Suppressor macrophage treated with lipopolysaccharide for 4 hours (primary cell): ENCODE results near the gene PPP2R2C.

Experiments
- DNase-seq: peaks from one replicate; pipeline ENCODE4 v3.0.0-alpha.2; 2020

Gene PPP2R2C

DNA sequence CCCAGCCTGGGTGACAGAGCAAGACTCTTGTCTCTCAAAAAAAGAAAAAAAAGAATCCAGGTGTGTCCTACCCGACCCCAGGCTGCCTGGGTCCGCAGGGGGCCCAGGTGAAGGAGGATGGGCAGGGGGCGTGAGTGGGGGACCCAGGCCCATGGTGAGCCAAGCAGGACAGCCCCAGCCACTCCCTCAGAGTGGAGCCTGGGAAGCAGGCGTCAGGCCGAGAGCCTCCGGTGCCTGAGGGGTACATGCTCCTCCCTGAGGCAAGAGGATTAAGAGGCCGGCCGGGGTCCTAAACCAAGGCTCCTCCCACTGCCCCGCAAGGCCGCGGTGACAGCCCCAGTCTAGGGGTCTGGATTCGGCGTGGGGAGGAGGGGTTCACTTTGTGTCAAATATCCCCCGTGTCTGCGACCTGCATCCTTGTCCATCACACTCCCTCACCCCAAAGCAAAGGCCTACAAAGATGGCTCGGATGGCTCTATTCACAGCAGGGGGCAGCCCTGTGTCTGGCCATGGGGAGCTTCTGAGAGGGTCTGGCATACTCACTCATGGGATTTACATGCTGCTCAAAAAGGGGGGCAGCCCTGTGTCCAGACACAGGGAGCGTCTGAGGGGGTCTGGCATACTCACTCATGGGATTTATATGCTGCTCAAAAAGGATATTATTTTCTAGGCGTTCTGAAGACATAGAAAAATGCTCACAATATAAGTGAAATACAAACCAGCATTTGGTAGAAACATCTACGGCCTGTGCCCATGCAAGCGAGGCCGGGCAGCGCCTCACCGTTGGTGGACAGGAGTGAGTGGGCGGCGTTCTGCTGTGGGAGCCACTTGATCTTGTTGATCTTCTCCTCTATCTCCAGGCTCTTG lies 94.6 kb downstream of the PPP2R2C start:
- no peak for DNase-seq

DNA sequence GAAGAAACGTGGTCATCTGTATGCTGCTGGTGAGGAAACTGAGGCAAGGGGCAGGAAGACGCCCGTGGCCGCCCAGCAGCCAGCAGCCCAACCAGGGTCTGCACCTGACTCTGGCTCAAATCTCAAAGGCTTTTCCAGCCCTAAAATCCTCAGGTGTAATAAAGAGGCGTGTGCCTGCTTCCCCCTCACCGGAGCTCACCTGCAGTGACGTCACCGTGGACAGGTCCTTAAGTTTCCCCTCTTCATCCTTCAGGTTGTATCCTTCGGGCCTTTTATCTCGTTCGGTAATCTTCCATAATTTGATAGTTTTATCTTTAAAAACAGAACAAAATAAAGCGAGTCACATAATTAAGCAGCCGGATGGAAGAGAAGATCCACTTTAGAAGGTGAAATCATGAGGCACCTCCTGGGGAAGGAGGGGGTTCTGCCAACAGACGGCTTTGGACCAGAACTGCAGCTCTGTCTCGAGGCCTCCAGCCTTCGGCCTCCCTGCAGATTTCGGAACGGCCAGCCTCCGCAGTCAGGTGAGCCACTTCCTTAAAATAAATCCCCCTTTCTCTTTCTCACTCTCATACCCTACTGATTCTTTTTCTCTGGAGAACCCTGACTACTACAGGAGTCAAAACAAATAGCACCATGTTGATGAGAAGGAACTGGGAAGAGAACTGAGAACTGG lies 96.7 kb downstream of the PPP2R2C start:
- no peak for DNase-seq

DNA sequence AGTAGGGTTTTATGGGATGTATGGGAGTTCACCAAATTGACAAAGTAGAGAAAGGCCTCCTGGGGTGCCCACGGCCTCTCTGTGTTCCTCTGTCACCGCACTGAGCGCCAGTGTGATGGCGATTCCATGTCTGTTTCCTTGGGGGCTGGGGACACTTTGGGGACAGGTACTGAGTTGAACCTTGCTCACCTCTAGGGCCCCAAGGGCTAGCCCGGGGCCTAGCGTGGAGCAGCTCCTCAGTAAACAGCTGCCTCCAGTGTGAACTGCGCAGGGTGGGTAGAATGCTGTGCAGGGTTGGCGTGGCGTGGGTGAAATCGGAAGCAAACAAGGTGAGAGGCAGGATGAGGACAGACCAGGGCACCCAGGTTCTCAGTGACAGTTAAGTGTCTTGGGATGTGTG lies 97.8 kb downstream of the PPP2R2C start:
- no peak for DNase-seq

DNA sequence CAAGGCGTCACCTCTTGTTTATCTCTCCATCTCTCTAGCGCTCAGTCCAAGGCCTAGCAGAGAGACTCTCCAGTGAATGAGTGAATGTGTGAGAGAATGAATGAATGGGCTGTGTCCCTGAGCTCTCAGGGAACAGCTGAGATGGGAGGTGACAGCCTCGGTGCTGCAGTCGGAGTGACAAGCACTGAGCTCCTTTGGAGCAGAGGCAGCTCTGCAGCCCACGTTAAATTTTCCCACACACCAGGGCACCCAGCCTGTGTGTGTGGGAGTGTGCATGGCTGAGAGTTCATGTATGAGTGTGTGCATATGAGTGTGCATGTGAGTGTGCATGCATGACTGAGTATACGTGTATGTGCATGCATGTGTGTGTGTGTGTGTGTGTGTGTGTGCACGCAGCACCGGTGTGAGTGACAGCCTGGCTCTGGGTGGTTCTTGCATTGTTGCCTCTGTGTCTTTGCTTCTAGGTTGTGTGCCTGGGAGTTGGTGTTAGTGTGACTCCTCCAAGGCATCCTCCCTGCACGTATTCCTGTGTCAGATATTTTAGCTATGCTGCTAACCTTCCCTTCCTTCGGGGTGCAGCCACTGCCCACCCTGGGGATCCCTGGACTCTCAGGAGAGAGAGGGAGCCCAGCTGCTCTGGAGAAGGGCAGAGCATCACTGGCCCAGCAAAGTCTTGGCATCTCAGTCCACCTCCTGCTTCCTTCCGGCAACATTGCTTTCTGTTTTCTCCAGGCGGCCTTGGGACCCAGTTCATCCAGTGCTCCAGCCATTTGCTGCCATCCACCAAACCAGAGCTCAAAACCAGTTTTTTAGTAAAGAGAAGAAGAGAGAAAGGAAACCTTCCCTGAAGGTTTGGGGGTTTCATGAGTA lies 98.6 kb downstream of the PPP2R2C start:
- DNase-seq, result no peak

DNA sequence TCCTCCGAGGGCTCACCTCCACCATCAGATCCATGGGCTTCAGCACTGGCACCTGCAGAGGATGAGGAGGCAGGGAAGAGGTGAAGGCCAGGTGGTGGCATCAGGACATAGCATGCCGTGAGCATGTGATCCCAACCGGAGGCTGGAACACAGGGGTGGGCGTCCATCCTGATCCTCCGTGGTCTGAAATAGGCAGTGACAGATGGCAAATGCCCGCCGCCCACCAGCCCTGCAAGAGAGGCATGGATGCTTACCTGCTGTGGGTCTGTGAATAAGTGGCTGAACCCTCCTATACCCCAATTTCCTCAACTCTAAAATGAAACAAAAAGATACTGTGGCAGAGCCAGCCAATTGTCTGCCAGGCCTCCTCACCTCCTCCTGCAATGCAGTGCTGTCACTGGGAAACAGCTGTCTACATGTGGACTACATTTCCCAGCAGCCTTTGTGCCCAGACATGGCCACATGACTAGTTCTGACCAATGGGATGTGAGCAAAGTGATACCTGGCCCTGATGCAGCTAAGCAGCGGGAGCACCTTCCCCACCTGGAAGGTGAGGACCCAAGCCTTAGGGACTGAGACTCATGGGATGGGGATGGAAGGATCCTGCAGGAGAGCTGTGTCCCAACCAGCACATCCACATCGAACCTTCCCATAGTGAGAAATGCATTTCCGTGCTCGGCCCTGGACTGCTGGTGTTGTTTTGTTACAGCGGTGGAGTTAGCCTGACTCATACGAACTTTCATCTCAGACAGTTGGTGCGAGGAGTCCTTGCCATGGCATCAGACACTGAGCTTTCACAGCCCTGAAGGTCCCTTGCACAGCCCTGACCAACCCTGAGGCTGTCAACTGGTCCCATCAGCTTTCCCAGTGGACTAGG lies 99.5 kb downstream of the PPP2R2C start:
- peak; percentile 17 for DNase-seq

DNA sequence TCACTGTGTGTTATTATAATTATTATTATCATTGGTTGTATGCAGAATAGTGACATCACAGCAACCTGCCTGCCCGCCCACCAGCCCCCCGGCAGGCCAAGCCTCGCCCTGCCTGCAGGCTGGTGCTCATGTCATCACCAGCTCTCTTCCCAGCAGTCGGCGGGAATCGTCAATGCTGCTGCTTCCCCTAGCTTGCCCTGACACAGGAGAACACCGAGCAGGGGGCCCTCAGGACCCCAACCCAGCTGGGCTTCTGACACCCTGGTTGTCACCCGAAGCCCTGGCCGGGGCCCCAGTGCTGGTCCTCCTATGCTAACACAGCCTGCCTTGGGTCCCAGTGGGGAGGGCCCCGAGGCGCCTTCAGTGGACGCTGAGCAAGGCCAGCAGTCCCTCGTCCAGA lies 100.6 kb downstream of the PPP2R2C start:
- DNase-seq, result no peak

DNA sequence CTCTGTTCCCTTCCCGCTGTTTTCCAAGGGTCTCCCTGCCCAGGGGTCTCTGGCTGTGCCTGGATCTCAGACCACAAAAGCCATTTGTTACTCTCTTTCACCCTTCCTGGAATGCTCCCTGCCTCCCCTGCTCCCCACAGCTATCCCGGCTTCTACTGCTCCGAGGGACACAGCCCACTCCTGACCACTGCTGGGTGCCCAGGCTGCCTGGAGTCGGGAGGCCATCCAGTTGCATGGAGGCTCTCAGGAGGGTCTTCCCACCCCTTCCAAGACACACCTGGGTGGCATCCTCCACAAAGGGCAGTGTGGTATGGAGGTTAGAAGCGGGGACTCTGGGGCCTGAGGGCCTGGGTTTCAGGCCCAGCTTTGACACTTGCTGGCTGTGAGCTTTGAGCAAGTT lies 101.1 kb downstream of the PPP2R2C start:
- no peak for DNase-seq

DNA sequence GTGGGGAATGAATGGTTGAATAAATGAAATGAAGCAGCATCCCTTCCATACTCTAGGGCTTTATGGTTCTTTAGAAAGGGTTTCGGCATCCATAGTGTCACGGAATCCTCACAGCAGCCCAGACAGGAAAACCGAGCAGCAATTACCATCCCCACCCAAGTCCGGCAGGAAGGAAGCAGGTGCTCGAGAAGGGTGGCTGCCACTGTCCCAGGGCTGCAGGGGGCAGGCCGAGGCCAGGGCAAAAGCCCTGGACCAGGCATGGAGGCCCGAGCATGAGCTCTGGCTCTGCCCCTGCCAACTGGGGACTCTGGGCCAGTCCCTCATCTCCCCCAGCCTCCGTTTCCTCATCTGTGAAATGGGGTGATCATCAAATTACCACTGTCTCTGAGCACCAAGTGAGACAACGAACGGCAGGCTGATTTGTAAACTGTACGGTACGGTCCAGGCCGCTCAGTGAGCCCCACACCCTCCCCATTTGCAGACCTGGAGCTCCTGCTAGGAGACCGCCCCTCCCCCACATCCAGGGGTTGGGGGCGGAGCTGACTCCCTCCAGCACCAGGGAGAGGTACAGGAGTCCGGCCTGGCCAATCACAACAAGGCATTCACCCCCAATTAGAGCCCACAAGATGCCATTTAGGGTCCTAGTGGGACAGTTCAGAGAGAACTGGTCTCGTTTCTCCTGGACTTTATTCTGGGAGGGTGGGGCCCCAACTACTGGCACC lies 102.3 kb downstream of the PPP2R2C start:
- DNase-seq, result no peak

DNA sequence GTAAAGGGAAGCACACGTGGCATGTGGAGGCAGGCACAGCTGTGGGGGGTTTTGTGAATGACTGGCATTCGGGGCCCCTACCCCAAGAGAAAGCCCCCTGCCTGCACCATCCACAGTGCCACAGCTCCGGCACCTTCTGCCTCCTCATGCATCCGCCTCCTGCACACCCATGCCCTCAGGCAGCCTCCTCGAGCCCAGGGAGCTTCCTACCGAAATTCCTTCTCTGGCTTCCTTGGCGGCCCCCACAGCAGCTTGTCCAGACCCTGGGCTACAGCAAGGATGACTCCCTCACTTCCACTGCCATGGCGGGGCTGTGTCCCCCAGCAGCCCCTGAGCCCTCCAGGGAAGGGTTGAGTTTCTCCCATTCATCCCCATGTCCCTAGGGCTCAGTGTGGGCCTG lies 102.9 kb downstream of the PPP2R2C start:
- no peak for DNase-seq

DNA sequence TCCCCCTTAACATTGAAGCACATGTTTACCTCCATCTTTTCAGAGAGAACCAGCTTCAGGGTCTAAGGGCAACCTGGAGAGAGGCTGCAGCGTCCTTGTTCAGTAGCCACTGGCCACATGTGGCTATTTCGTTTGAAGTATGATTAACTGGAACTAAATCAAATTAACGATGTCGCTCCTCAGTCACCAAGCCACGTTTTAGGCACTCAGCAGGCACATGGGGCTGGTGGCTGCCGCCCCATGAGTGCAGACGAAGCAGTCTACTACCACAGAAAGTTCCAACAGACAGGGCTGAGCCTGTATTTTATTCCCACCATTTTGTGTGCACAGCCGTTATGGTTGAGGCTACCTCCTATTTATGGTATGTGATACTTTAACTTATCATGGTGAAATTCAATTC lies 103.4 kb downstream of the PPP2R2C start:
- DNase-seq, result no peak

DNA sequence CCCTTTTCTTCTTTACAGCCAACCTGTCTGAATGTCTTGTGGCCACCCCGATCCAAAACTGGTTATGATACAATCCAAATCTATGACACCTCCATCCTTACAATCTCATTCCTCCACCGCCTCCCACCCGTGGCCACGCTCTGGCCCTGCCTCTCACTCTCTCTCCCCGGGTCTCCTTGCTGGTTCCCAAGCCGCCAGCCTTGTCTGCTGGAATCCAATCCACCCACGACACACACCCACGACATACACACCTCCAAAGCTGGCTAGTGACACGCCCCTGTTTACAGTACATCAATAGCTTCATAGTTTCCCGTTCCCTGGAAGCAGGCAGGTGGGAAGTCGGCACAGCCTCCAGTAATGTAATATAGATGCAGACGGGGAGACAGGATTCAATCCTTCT lies 103.8 kb downstream of the PPP2R2C start:
- no peak for DNase-seq

DNA sequence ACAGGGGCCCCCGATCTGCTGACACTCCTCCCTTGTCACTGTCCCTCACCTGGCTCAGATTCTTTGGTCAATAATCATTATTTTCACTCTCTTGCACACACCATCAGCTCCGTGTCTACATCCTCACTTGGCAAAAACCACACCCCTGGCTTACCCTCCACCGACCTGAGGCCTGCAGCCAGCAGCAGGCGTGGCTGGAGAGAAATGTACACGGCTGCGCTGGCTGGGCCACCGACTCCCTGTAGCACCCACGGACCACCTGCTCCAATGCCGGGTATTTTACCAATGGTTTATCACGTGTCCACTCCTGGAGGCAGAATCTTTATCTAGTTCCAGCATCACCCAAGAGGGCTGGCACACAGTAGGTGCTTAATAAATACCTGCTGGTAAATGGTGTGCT lies 104.3 kb downstream of the PPP2R2C start:
- DNase-seq, result no peak

DNA sequence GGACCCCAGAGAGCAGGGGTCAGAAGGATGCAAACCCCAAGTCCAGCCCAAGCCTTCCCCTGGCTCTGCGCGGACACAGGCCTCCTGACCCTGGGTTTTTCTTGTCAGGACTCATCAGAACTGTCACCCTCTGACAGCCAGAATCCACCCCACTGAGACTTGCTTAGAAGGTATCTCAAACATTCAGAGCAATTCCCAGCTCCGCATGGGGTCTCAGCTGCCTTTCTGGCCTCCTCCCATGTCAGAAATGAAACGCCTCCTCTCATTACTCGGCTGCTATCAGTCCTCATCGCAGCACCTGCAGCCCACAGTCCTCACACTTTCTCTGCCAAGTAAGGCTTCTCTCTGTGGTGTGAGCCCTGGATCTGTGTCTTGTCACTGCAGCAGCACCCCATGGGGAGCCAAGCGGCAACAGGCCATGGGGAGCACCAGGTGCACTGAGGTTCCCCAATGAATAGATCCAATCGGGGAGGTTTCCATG lies 105.0 kb downstream of the PPP2R2C start:
- DNase-seq, result no peak

DNA sequence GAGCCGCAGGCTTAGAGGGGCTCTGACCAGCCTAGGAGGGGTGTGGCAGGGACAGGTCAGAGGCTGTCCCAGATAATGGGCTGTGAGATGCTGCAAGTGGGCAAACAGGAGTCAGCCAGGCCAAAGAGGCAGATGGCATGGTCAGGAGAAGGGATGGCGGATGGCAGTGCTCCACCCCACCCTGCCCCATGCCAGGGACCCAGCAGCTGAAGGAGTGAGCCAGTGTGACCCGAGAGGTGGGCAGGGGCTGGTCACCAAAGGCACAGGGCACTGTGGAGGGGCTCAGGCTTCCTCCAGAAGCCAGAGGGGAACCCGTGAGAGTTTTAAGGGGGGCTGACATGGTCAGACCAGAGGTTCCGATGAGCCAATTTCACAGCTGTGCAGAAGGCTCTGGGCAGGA lies 105.8 kb downstream of the PPP2R2C start:
- DNase-seq, result no peak

DNA sequence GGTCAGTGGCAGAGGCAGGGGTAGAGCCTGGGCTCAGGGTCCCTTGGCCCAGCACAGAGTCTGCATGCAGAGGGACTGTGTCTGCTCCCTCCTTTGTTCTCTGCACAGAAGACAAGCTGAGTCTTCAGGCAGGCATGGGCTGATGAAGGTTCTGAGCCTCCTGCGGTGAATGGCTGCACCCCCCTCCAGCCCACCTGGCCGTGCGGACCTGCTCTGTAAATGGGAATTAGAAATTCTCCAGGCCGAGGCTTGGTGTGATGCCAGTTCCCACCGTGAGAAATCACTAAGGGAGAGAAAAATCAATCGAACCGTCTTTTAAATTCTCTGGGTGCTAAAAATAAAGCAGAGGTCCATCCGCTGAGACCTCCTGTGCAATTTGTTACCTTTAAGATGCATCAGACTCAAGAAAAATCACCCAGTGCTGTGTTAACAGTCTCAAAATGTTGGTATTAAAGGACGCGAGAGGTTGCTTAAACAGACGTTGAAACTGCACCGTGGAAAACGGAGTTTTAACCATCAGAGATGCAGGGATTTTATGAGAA lies 106.8 kb downstream of the PPP2R2C start:
- DNase-seq, result no peak

DNA sequence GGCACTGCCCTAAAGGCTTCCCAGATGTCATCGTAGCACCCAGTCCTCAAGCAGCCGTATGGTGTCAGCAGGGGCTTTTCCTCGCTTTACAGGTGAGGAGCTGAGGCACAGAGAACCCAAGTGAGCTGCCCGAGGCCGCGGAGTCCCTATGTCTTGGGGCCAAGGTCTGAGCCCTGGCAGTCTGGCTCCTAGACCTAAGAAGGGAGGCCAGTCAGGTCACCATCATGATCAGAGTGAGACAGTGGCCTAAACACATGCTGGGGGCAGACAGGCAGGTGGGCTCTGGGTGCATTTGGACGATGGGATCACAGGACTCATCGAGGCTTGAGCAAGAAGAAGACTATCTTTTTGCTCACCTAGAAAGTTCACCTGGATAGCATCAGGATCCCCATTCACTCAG lies 107.8 kb downstream of the PPP2R2C start:
- DNase-seq, result no peak

DNA sequence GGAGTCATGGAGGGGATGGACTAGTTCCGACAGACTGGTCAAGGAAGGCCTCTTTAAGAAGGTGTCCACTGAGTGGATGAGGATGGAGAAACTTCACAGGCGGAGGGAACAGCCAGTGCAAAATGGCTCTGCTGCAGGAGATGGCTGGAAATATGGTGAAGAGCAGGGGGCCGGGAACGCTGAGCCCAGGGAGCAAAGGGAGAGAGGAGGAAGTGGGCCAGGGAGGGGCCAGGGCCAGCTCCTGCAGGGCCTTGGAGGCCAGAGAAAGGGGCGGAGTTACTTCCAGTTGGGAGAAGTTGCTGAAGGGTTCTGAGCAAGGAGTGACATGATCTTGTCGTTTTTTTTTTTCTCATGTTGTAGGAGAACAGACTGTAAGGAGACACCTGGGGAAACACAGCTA lies 108.3 kb downstream of the PPP2R2C start:
- DNase-seq, result no peak

DNA sequence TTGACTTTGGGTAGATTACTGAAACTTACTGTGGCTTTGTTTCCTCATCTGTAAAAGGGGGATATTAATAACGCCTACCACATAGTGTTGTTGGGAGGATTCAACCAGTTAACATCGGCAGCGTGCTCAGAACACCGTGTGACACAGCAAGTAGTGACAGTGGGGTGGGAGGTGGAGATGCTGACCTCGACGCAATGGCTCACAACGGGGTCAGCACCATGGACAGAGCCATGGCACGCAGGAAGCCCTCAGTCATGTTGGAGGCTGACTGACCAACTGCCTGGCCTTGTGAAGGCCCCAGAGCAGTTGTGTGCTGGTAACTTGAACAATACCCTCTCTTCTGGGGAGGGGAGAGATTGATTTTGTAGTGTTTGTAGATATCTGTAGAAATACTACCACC lies 109.5 kb downstream of the PPP2R2C start:
- DNase-seq, result peak; percentile 20

DNA sequence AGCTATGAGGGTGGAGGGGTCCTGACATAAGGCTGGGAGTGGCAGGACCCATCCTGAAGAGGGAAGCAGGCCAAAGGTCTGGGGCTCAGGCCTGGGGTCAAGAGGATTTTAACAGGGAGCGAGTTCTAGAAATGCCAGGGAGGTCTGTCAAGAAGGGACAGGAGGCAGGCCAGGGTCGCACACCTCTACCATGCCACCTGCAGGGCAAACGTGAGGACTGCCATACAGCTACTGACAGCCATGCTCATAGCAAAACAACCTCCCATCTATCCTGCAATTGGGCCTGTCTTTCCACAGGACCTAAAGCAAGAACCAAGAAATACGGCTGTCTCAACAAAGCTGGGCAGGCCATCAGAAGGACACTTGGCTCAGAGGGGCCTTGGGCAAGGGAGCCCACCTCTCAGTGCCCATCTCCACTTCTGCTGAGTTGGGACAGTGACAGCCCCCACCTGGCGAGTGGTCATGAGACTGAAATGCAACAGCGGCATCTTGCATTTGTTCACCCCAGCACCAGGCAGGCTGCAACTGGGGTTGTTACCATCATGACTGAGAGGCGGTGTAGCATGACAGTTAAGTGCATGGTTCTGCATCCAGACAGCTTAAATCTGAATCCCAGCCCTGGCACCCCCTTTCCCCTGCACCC lies 110.0 kb downstream of the PPP2R2C start:
- no peak for DNase-seq

DNA sequence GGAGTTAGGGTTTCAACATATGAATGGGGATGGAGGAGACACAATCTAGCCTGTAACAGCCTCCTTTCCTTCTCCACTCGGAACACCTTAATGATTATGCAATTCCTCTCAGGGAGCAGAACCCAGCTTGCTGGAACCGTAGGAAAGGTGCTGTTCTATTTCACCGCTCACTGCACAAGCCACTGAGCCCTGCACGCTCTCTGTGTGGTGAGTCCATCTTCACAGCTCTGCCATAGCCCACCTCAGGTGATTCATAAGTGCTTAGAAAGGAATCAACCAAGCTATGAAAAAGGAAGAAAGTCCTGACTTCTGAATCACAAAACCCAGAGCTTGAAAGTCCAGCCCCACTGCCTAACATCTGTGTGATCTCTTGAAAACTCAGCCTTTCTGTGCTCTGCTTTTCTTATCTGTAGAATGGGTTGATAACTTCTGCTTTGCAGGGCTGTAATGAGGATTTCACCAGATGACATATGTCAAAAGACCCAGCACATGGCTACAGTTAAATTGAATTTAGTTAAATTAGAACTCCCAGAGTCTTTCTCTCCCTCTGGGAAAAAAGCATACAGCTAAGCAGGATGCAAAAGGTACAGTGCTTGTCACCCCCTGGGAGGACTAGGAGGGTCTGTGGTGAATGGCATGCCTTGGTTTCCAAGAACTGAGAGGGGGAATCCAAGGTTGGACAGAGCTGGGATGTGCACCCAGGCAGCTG lies 111.2 kb downstream of the PPP2R2C start:
- DNase-seq, result no peak
